ENCODE measurements around the gene DYNLT2.

DYNLT2 gene

GRCh38 chr6:169723991-169724493 lies 27.3 kb downstream of the DYNLT2 start:
- TF ChIP-seq CTCF (IDR thresholded peaks at IDR 0.05; ENCODE audit: insufficient read depth, low read depth, low read length, missing control alignments): no peak
- peak; percentile 51 for DNase-seq (ENCODE audit: low read depth)
- H3K4me3 ChIP-seq (ENCODE audit: low read depth, low read length): no peak overlapping the region; the same call in 1 of the 2 replicates

- no peak for TF ChIP-seq CTCF (IDR thresholded peaks at IDR 0.05; ENCODE audit: insufficient read depth, low read depth, low read length, missing control alignments)
- H3K4me3 ChIP-seq (ENCODE audit: low read depth, low read length): peak overlapping the region; percentile 80
- DNase-seq (ENCODE audit: low read depth): peak; percentile 77
These were observed 28.0 kb downstream of the DYNLT2 start for GRCh38 chr6:169723200-169723909.

GRCh38 chr6:169722362-169723199 lies 28.8 kb downstream of the DYNLT2 start:
- peak; percentile 45 for DNase-seq (ENCODE audit: low read depth)
- TF ChIP-seq CTCF (IDR thresholded peaks at IDR 0.05; ENCODE audit: insufficient read depth, low read depth, low read length, missing control alignments): no peak
- peak overlapping the region; percentile 80 for H3K4me3 ChIP-seq (ENCODE audit: low read depth, low read length)

GRCh38 chr6:169720207-169720855 lies 31.0 kb downstream of the DYNLT2 start:
- TF ChIP-seq CTCF (IDR thresholded peaks at IDR 0.05; ENCODE audit: insufficient read depth, low read depth, low read length, missing control alignments): peak; percentile 4
- H3K4me3 ChIP-seq (ENCODE audit: low read depth, low read length): no peak overlapping the region
- no peak for DNase-seq (ENCODE audit: low read depth)

GRCh38 chr6:169719117-169719516 lies 32.3 kb downstream of the DYNLT2 start:
- no peak overlapping the region for H3K4me3 ChIP-seq (ENCODE audit: low read depth, low read length)
- TF ChIP-seq CTCF (IDR thresholded peaks at IDR 0.05; ENCODE audit: insufficient read depth, low read depth, low read length, missing control alignments): no peak
- no peak for DNase-seq (ENCODE audit: low read depth)

- H3K4me3 ChIP-seq (ENCODE audit: low read depth, low read length): no peak overlapping the region
- DNase-seq (ENCODE audit: low read depth): no peak
- TF ChIP-seq CTCF (IDR thresholded peaks at IDR 0.05; ENCODE audit: insufficient read depth, low read depth, low read length, missing control alignments): no peak
These were observed 36.8 kb downstream of the DYNLT2 start for GRCh38 chr6:169714595-169714994.
